MM.1S (cell line): Measurements from ENCODE around the gene ATP13A3.

Experiments used
- EZH2 ChIP-seq: fragments of 300-600 bp; sonication (generic); optimal IDR thresholded peaks from 2 replicates; pipeline ENCODE3; 2017; ENCODE audit warnings: low read depth, mild to moderate bottlenecking, antibody characterized with exemption, low read length, mixed read lengths
- EZH2phosphoT487 ChIP-seq: fragments of 300-600 bp; sonication (generic); IDR thresholded peaks from 2 replicates; pipeline ENCODE4 v1.6.1; 2018; ENCODE audit warnings: antibody characterized with exemption, low read length
- TF ChIP-seq, protein P1 (sequence below): fragments of 300-600 bp; sonication (generic); IDR thresholded peaks from 2 replicates; pipeline ENCODE4 v1.5.1; 2016; ENCODE audit warnings: antibody characterized with exemption, low read length, mixed read lengths

DNA sequence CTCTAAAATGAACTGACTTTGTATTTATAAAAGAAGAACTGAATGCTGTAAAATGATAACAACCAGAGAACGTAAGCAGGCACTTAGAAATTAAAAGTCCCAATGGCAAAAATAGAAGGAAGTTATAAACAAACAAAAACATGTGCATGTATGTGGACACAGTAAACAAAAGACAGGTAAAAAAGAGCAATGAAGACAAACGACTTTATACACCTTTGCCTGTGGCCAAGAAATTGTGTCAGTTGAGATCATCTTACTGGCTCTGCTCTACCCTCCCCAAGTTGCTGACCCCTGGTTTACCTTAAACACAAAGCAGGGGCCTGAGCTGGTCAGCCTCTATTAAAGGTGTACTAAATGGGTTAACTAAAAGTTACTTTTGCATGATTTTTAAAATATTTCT, 46.0 kb downstream of the ATP13A3 start:
- TF ChIP-seq, protein P1, sequence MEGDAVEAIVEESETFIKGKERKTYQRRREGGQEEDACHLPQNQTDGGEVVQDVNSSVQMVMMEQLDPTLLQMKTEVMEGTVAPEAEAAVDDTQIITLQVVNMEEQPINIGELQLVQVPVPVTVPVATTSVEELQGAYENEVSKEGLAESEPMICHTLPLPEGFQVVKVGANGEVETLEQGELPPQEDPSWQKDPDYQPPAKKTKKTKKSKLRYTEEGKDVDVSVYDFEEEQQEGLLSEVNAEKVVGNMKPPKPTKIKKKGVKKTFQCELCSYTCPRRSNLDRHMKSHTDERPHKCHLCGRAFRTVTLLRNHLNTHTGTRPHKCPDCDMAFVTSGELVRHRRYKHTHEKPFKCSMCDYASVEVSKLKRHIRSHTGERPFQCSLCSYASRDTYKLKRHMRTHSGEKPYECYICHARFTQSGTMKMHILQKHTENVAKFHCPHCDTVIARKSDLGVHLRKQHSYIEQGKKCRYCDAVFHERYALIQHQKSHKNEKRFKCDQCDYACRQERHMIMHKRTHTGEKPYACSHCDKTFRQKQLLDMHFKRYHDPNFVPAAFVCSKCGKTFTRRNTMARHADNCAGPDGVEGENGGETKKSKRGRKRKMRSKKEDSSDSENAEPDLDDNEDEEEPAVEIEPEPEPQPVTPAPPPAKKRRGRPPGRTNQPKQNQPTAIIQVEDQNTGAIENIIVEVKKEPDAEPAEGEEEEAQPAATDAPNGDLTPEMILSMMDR = no peak
- TF ChIP-seq EZH2 (no peak), EZH2phosphoT487 (no peak)
